ENCODE results near the gene TAF4B.
"Not testable (repeated sequence)": the region's sequence is repeated elsewhere in the genome, so short reads cannot be mapped to it uniquely, and the experiment has no call there.

- not testable (repeated sequence) for TF ChIP-seq CTCF, POLR2A (IDR thresholded peaks at IDR 0.05)
Observed at GRCh38 chr18:26238718-26239117, 12.5 kb downstream of the TAF4B start.

Measured in testis (tissue), 2 donors.